Measurements from ENCODE around the gene TANGO2.

- TF ChIP-seq CTCF (IDR thresholded peaks at IDR 0.05; ENCODE audit: low read depth, low read length) (no peak), POLR2A (IDR thresholded peaks at IDR 0.05; ENCODE audit: extremely low read depth, insufficient read length) (no peak), MAX (IDR thresholded peaks at IDR 0.05; ENCODE audit: low read depth, low read length) (no peak), MYC (IDR thresholded peaks at IDR 0.05; ENCODE audit: low read depth, low read length) (no peak)
Measured at GRCh38 chr22:20008221-20008995, 12.5 kb upstream of the TANGO2 start.

Measured in NB4 (cell line).